Measurements from ENCODE around the gene GNRH2. TPM values are rescaled to one million over a fixed set of nuclear protein-coding genes. Genes with fewer than 3 reads are reported as not detected.
"Not testable (repeated sequence)": the region's sequence is repeated elsewhere in the genome, so short reads cannot be mapped to it uniquely, and the experiment has no call there.

GNRH2 gene
- total RNA-seq, 2 donors from 2014 or later, result 2.5 TPM; not detected in 1

GRCh38 chr20:3074812-3075211, 31.4 kb downstream of the GNRH2 start:
- no peaks in the 10 kb centered on the region for H3K4me1 Mint-ChIP-seq
- H3K27me3 Mint-ChIP-seq (ENCODE audit: insufficient read depth), result peaks cover 80% of the 10 kb centered on the region
- Histone ChIP-seq H3K9me3 (ENCODE audit: control insufficient read depth, low read length) (no peaks in the 10 kb centered on the region), H3K4me1 (ENCODE audit: control insufficient read depth, insufficient read depth, low read length) (no peaks in the 10 kb centered on the region), H3K27ac (ENCODE audit: low read depth, low read length) (no peak overlapping the region), H3K4me3 (ENCODE audit: low read length) (no peak overlapping the region), H3K36me3 (ENCODE audit: control insufficient read depth, insufficient read depth, low read length) (no peaks in the 10 kb centered on the region), H3K9ac (ENCODE audit: extremely low read depth, low read length, poor library complexity, severe bottlenecking) (no peak overlapping the region), H3K27me3 (ENCODE audit: control insufficient read depth, insufficient read depth, low read length, poor library complexity, severe bottlenecking) (peaks cover 54% of the 10 kb centered on the region)
- peaks cover 1% of the 10 kb centered on the region for H3K9me3 Mint-ChIP-seq
- 87 to 89% methylated on average over 4 to 6 of the region's 6 CpGs for WGBS, 2 experiments (ENCODE audit: insufficient coverage in 1 of 2, insufficient read length in 1 of 2)
- H3K27ac Mint-ChIP-seq, result no peak overlapping the region
- DNase-seq, result no peak
- no peak overlapping the region for H3K4me3 Mint-ChIP-seq
- no peaks in the 10 kb centered on the region for H3K36me3 Mint-ChIP-seq (ENCODE audit: low read depth)
- no peak for TF ChIP-seq CTCF (conservative IDR thresholded peaks at IDR 0.05)

GRCh38 chr20:3075315-3075714, 31.9 kb downstream of the GNRH2 start:
- H3K27ac ChIP-seq (ENCODE audit: low read depth, low read length); H3K9ac ChIP-seq (ENCODE audit: extremely low read depth, low read length, poor library complexity, severe bottlenecking); H3K9me3 Mint-ChIP-seq; H3K4me3 Mint-ChIP-seq; H3K27ac Mint-ChIP-seq; H3K4me1 Mint-ChIP-seq; H3K4me3 ChIP-seq (ENCODE audit: low read length); H3K9me3 ChIP-seq (ENCODE audit: control insufficient read depth, low read length); DNase-seq; H3K4me1 ChIP-seq (ENCODE audit: control insufficient read depth, insufficient read depth, low read length); H3K36me3 Mint-ChIP-seq (ENCODE audit: low read depth); H3K36me3 ChIP-seq (ENCODE audit: control insufficient read depth, insufficient read depth, low read length): not testable (repeated sequence)
- peaks cover 85% of the 10 kb centered on the region for H3K27me3 Mint-ChIP-seq (ENCODE audit: insufficient read depth)
- WGBS, 2 experiments (ENCODE audit: insufficient coverage in 1 of 2, insufficient read length in 1 of 2), result 90 to 93% methylated on average over 5 to 6 of the region's 6 CpGs
- H3K27me3 ChIP-seq (ENCODE audit: control insufficient read depth, insufficient read depth, low read length, poor library complexity, severe bottlenecking), result peaks cover 59% of the 10 kb centered on the region

- Histone ChIP-seq H3K27me3 (ENCODE audit: control insufficient read depth, insufficient read depth, low read length, poor library complexity, severe bottlenecking) (peaks cover 59% of the 10 kb centered on the region), H3K9ac (ENCODE audit: extremely low read depth, low read length, poor library complexity, severe bottlenecking) (no peak overlapping the region), H3K27ac (ENCODE audit: low read depth, low read length) (no peak overlapping the region), H3K4me3 (ENCODE audit: low read length) (no peak overlapping the region), H3K4me1 (ENCODE audit: control insufficient read depth, insufficient read depth, low read length) (no peaks in the 10 kb centered on the region), H3K9me3 (ENCODE audit: control insufficient read depth, low read length) (no peaks in the 10 kb centered on the region), H3K36me3 (ENCODE audit: control insufficient read depth, insufficient read depth, low read length) (no peaks in the 10 kb centered on the region)
- TF ChIP-seq CTCF (conservative IDR thresholded peaks at IDR 0.05), result no peak
- no peaks in the 10 kb centered on the region for H3K9me3 Mint-ChIP-seq
- no peak for DNase-seq
- peaks cover 83% of the 10 kb centered on the region for H3K27me3 Mint-ChIP-seq (ENCODE audit: insufficient read depth)
- H3K27ac Mint-ChIP-seq, result no peak overlapping the region
- H3K4me1 Mint-ChIP-seq, result no peaks in the 10 kb centered on the region
- no peaks in the 10 kb centered on the region for H3K36me3 Mint-ChIP-seq (ENCODE audit: low read depth)
- 89 to 95% methylated on average over 4 of the region's 4 CpGs for WGBS, 2 experiments (ENCODE audit: insufficient coverage in 1 of 2, insufficient read length in 1 of 2)
- no peak overlapping the region for H3K4me3 Mint-ChIP-seq
Observed at GRCh38 chr20:3077618-3078134, 34.3 kb downstream of the GNRH2 start.

- no peak overlapping the region for H3K9ac ChIP-seq (ENCODE audit: extremely low read depth, low read length, poor library complexity, severe bottlenecking)
- TF ChIP-seq CTCF (conservative IDR thresholded peaks at IDR 0.05), result no peak
- peaks cover 74% of the 10 kb centered on the region for H3K27me3 Mint-ChIP-seq (ENCODE audit: insufficient read depth)
- H3K4me1 ChIP-seq (ENCODE audit: control insufficient read depth, insufficient read depth, low read length), result no peaks in the 10 kb centered on the region
- H3K4me1 Mint-ChIP-seq, result no peaks in the 10 kb centered on the region
- H3K36me3 Mint-ChIP-seq (ENCODE audit: low read depth), result no peaks in the 10 kb centered on the region
- no peak for DNase-seq
- peaks cover 67% of the 10 kb centered on the region for H3K27me3 ChIP-seq (ENCODE audit: control insufficient read depth, insufficient read depth, low read length, poor library complexity, severe bottlenecking)
- WGBS, 2 experiments (ENCODE audit: insufficient coverage in 1 of 2, insufficient read length in 1 of 2), result 75 to 86% methylated on average over 3 to 6 of the region's 6 CpGs
- no peaks in the 10 kb centered on the region for H3K36me3 ChIP-seq (ENCODE audit: control insufficient read depth, insufficient read depth, low read length)
- no peak overlapping the region for H3K4me3 Mint-ChIP-seq
- H3K27ac Mint-ChIP-seq, result no peak overlapping the region
- H3K9me3 ChIP-seq (ENCODE audit: control insufficient read depth, low read length), result no peaks in the 10 kb centered on the region
- no peak overlapping the region for H3K4me3 ChIP-seq (ENCODE audit: low read length)
- no peak overlapping the region for H3K27ac ChIP-seq (ENCODE audit: low read depth, low read length)
- H3K9me3 Mint-ChIP-seq, result no peaks in the 10 kb centered on the region
Observed at GRCh38 chr20:3080939-3081388, 37.5 kb downstream of the GNRH2 start.
